ENCODE measurements around the gene PIWIL4. TPM values are rescaled to one million over a fixed set of nuclear protein-coding genes. Genes with fewer than 3 reads are reported as not detected.
"Not testable (repeated sequence)": the region's sequence is repeated elsewhere in the genome, so short reads cannot be mapped to it uniquely, and the experiment has no call there.

The PIWIL4 gene
- total RNA-seq, 2 experiments from 2014 or later: 0.16 to 0.21 TPM

DNA sequence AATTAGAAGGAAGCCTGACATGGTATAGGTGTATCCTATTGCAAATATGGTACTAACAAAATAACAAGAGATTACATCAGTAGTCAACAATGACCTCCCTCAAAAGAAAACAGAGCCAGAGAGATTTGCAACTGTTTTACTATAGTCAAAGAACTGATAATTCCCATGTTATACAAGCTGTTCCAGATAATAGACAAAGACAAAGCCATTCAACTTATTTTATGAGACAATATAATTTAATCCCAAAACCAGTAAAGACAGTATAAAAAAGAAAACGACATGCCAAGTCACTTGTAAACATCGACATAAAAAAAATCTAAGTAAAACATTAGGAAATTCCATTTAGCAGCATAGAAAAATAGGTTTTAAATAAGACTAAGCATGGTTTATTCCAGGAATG lies 65.2 kb downstream of the PIWIL4 start:
- peaks cover 2% of the 10 kb centered on the region for H3K36me3 Mint-ChIP-seq

DNA sequence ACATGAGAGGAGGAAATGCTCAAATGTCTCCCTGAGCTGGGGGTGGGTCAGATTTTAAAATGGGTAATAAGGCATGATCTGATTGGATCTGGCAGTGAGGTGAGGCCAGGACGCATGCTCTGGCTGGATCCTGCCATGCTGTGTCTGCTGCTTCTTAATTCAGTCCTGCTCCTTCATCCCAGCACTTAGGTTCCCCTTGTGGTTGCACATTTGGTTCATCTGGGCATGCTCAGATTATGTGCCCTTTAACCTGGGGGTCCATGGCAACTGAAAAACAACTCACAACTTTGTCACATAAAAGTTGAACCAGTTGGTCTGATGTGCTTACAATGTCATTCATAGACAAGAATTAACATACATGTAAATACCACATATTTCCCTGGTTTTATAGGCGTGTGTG lies 67.9 kb downstream of the PIWIL4 start:
- H3K9me3 Mint-ChIP-seq: no peaks in the 10 kb centered on the region
- no peaks in the 10 kb centered on the region for H3K36me3 Mint-ChIP-seq
- no peak overlapping the region for H3K4me3 Mint-ChIP-seq
- DNase-seq: no peak
- peaks cover 3% of the 10 kb centered on the region for H3K27me3 Mint-ChIP-seq
- H3K4me1 Mint-ChIP-seq: peaks cover 5% of the 10 kb centered on the region
- H3K27ac Mint-ChIP-seq: no peak overlapping the region

More for the DNA sequence above, 65.2 kb downstream of the PIWIL4 start:
- Mint-ChIP-seq H3K9me3 (no peaks in the 10 kb centered on the region), H3K27me3 (peaks cover 7% of the 10 kb centered on the region), H3K4me3 (no peak overlapping the region), H3K27ac (no peak overlapping the region), H3K4me1 (no peaks in the 10 kb centered on the region)
- no peak for DNase-seq

DNA sequence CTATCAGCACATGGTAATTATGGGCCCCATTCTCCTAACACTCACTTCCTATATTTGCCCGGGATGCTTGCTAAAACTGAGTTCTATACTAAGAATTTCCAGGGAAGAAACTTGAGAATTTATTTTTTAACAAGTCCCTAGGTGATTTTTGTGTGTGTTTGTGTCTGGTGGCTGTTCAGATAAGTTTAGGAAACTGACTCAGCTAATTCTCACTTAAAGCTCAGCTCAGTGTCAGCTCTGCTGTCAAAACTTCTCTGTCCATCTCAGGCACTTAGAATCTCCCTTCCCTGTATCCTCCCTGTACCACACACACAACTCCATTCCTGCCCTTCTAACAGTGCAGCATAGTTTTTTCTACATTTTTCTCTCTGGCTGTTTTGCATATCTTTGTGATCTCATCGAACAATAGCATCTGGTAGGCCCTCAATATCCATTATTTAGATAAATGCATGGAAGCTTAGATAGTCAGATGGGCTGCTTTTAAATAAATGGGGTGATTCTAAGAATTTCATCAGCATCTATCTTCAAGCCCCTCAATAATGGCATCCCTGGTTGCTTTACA lies 69.3 kb downstream of the PIWIL4 start:
- Mint-ChIP-seq H3K9me3 (no peaks in the 10 kb centered on the region), H3K4me1 (peaks cover 5% of the 10 kb centered on the region), H3K4me3 (no peak overlapping the region), H3K27me3 (peaks cover 3% of the 10 kb centered on the region), H3K27ac (no peak overlapping the region), H3K36me3 (no peaks in the 10 kb centered on the region)
- no peak for DNase-seq

DNA sequence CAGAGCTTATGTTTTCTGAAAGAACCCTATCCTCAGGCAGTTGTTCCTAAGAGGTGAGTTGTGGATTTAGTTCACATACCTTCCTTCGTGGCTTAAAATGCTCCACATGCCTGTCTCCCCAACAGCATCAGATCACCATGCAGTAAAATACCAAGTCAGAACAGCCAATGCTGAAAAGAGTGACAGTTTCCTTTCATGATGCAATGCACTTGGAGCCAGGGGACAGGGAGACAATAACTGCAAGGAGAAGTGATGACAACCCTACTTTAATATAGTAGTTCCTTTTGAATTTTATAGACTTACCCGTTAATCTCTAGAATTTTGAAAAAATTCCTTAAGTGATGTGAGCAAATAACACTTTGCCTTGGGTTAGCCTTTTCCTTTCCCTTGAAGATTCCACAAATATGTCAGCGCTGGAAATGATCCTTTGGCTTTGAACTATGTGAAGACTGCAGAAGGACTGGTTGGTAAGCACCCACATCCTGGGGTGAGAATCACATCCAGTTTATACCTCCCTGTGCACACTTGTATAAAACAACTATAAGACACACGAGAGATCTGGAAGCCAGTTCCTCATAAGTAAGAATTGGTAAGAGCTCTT lies 71.2 kb downstream of the PIWIL4 start:
- no peaks in the 10 kb centered on the region for H3K9me3 Mint-ChIP-seq
- no peaks in the 10 kb centered on the region for H3K27me3 Mint-ChIP-seq
- no peak overlapping the region for H3K4me3 Mint-ChIP-seq
- DNase-seq: no peak
- no peak overlapping the region for H3K27ac Mint-ChIP-seq
- H3K36me3 Mint-ChIP-seq: no peaks in the 10 kb centered on the region
- H3K4me1 Mint-ChIP-seq: peaks cover 5% of the 10 kb centered on the region

DNA sequence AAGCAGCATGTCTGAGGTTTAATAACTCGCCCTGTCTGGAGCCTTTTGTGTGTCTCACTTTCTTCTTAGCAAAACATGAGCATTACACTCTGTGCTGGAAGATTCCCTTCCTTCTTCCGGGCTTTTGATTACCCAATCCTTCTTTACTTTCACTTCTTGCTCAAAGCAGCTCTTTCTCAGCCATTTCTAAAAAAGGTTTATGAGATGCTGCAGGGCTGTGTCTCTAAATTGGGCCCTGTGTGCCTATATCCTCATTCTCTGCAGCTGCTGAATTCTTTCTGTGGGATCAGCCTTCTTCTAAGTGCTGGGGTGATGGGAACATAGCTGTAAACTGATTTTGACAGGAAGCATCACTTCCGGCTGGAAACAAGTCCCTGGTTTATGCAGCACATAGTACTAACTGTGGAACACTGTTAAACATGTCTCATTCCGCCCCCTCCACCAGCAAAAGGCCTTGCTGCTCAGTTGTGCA lies 71.8 kb downstream of the PIWIL4 start:
- Mint-ChIP-seq H3K27ac (no peak overlapping the region), H3K36me3 (no peaks in the 10 kb centered on the region), H3K4me3 (no peak overlapping the region), H3K27me3 (no peaks in the 10 kb centered on the region), H3K4me1 (peaks cover 5% of the 10 kb centered on the region), H3K9me3 (no peaks in the 10 kb centered on the region)
- no peak for DNase-seq

- no peaks in the 10 kb centered on the region for H3K36me3 Mint-ChIP-seq
- H3K27me3 Mint-ChIP-seq: no peaks in the 10 kb centered on the region
- H3K4me1 Mint-ChIP-seq: peaks cover 5% of the 10 kb centered on the region
- no peak for DNase-seq
- H3K9me3 Mint-ChIP-seq: no peaks in the 10 kb centered on the region
- no peak overlapping the region for H3K4me3 Mint-ChIP-seq
- no peak overlapping the region for H3K27ac Mint-ChIP-seq
Measured at GRCh38 chr11:94639901-94640721, 72.9 kb downstream of the PIWIL4 start.

GRCh38 chr11:94641167-94641761 lies 74.1 kb downstream of the PIWIL4 start:
- no peak overlapping the region for H3K27ac Mint-ChIP-seq

GRCh38 chr11:94643186-94643585 lies 76.0 kb downstream of the PIWIL4 start:
- not testable (repeated sequence) for H3K4me1 Mint-ChIP-seq, H3K9me3 Mint-ChIP-seq, DNase-seq, H3K36me3 Mint-ChIP-seq, H3K27me3 Mint-ChIP-seq, H3K4me3 Mint-ChIP-seq, H3K27ac Mint-ChIP-seq

More at GRCh38 chr11:94641167-94641761, 74.1 kb downstream of the PIWIL4 start:
- Mint-ChIP-seq H3K36me3 (no peaks in the 10 kb centered on the region), H3K27me3 (no peaks in the 10 kb centered on the region), H3K9me3 (no peaks in the 10 kb centered on the region), H3K4me3 (no peak overlapping the region), H3K4me1 (peaks cover 5% of the 10 kb centered on the region)
- DNase-seq: no peak

GRCh38 chr11:94647926-94648325 lies 80.8 kb downstream of the PIWIL4 start:
- no peaks in the 10 kb centered on the region for H3K9me3 Mint-ChIP-seq
- no peak overlapping the region for H3K27ac Mint-ChIP-seq
- no peaks in the 10 kb centered on the region for H3K27me3 Mint-ChIP-seq
- no peak for DNase-seq
- H3K4me1 Mint-ChIP-seq: no peaks in the 10 kb centered on the region
- no peaks in the 10 kb centered on the region for H3K36me3 Mint-ChIP-seq
- no peak overlapping the region for H3K4me3 Mint-ChIP-seq

- no peak for DNase-seq
- Mint-ChIP-seq H3K27ac (no peak overlapping the region), H3K36me3 (no peaks in the 10 kb centered on the region), H3K4me3 (no peak overlapping the region), H3K27me3 (no peaks in the 10 kb centered on the region), H3K4me1 (no peaks in the 10 kb centered on the region), H3K9me3 (no peaks in the 10 kb centered on the region)
Measured at GRCh38 chr11:94648789-94649188, 81.6 kb downstream of the PIWIL4 start.

- Mint-ChIP-seq H3K4me3 (no peak overlapping the region), H3K36me3 (no peaks in the 10 kb centered on the region), H3K4me1 (no peaks in the 10 kb centered on the region), H3K27me3 (no peaks in the 10 kb centered on the region), H3K27ac (no peak overlapping the region), H3K9me3 (no peaks in the 10 kb centered on the region)
- no peak for DNase-seq
Measured at GRCh38 chr11:94649254-94649653, 82.1 kb downstream of the PIWIL4 start.

- no peaks in the 10 kb centered on the region for H3K36me3 Mint-ChIP-seq
- no peak overlapping the region for H3K27ac Mint-ChIP-seq
Measured at GRCh38 chr11:94649964-94650623, 82.9 kb downstream of the PIWIL4 start.

DNA sequence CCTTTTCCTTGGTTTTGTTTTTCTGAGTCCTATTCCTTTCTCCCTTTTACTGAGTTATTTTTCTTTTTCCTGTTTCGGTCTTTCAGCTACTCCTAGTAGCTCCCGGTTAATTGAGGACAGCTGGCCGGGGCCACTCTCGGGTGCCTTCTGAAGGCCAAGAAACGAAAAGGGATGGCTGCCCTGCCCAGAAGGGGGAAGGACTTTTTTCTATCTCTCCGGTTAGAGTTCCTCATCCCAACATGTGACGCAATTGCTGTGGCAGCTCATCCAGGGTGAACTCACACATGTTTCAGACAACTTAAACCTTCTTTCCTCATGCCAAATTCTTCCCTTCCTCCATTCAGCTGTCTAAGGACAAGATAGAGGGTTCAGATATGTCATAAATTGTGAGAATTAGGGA lies 83.6 kb downstream of the PIWIL4 start:
- Mint-ChIP-seq H3K27ac (no peak overlapping the region), H3K36me3 (no peaks in the 10 kb centered on the region), H3K27me3 (no peaks in the 10 kb centered on the region), H3K4me1 (no peaks in the 10 kb centered on the region), H3K4me3 (no peak overlapping the region), H3K9me3 (no peaks in the 10 kb centered on the region)
- DNase-seq: no peak

More at GRCh38 chr11:94649964-94650623, 82.9 kb downstream of the PIWIL4 start:
- Mint-ChIP-seq H3K4me1 (no peaks in the 10 kb centered on the region), H3K9me3 (no peaks in the 10 kb centered on the region), H3K4me3 (no peak overlapping the region), H3K27me3 (no peaks in the 10 kb centered on the region)
- DNase-seq: no peak

DNA sequence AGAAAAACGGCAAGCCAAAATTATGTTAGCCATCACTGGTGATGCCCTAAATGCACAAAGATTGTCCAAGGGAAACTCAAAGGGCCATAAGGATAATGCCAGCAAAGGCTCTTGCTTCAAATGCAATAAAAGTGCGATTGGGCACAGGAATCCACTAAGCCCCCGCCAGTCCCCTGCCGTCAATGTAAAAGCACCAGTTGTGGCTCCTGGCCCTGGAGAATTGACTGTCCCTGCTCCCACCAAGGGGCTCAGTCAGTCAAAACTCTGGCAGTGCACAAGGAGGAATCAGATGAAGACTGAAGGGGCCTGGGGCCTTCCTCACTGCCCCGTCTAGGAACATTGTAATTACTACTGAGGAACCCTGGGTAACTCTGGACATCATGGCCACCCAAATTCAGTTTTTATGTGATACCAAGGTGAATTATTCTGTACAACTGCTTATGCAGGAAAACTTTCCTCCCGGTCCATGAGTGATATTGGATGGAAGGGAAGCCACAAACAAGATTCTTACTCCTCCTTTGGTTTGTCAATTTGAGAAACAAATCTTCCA lies 85.6 kb downstream of the PIWIL4 start:
- no peak for DNase-seq
- Mint-ChIP-seq H3K36me3 (no peaks in the 10 kb centered on the region), H3K27ac (no peak overlapping the region), H3K4me3 (no peak overlapping the region), H3K4me1 (no peaks in the 10 kb centered on the region), H3K27me3 (peaks cover 9% of the 10 kb centered on the region), H3K9me3 (no peaks in the 10 kb centered on the region)
